K562 (cell line): ENCODE results near the gene DHRS11. TPM values are rescaled to one million over a fixed set of nuclear protein-coding genes. Genes with fewer than 3 reads are reported as not detected.

Source experiments
- CREB1 ChIP-seq, 2 experiments: sonication (generic) in 1 of 2; formaldehyde crosslinking in 1 of 2; IDR thresholded peaks; 2 replicates each; pipeline versions ENCODE4 v1.6.1 to v1.8.0; 2012 to 2022; ENCODE audit warnings: inconsistent platforms in 1 of 2, mild to moderate bottlenecking in 1 of 2, missing genetic modification reagents in 1 of 2, moderate library complexity in 1 of 2
- DACH1 ChIP-seq: fragments of 450-650 bp; IDR thresholded peaks from 2 replicates; pipeline ENCODE4 v1.6.1; 2018; ENCODE audit not compliant: partially characterized antibody
- ELF1 ChIP-seq: fragments of 200-800 bp; sonication (Bioruptor generic); IDR thresholded peaks from 2 replicates; pipeline ENCODE4 v1.6.1; 2016; ENCODE audit warnings: missing genetic modification characterization, missing compliant biosample characterization
- ESRRA ChIP-seq: fragments of 450-650 bp; IDR thresholded peaks from 2 replicates; pipeline ENCODE4 v1.6.1; 2014; ENCODE audit warnings: low read depth, mild to moderate bottlenecking, moderate library complexity, borderline replicate concordance
- EZH2 ChIP-seq: IDR thresholded peaks from 2 replicates; pipeline ENCODE4 v1.6.1; 2012; ENCODE audit warnings: low read depth, mild to moderate bottlenecking, inconsistent platforms, low read length, borderline replicate concordance
- HLTF ChIP-seq: fragments of 450-650 bp; IDR thresholded peaks from 2 replicates; pipeline ENCODE4 v1.6.1; 2016
- KDM1A ChIP-seq, 2 experiments: fragments of 450-650 bp; IDR thresholded peaks; 2 replicates each; pipeline ENCODE4 v1.6.1; 2016; ENCODE audit warnings: mild to moderate bottlenecking in 2 of 2
- LCOR ChIP-seq: sonication (generic); formaldehyde crosslinking; IDR thresholded peaks from 2 replicates; pipeline ENCODE4 v1.8.0; 2022; ENCODE audit warnings: mild to moderate bottlenecking, missing genetic modification reagents
- MYC ChIP-seq, 2 experiments: fragments of 250-450 bp in 1 of 2; sonication (Bioruptor Pico) in 1 of 2; IDR thresholded peaks; 2 replicates each; pipeline versions ENCODE4 v1.5.1 to v1.6.1; 2012 to 2021; ENCODE audit warnings: low read depth in 2 of 2, borderline replicate concordance in 1 of 2, improper control_type of control experiment in 1 of 2, low read length in 1 of 2, mild to moderate bottlenecking in 1 of 2, moderate library complexity in 1 of 2
- NFIC ChIP-seq: fragments of 450-650 bp; IDR thresholded peaks from 2 replicates; pipeline ENCODE4 v1.6.1; 2017; ENCODE audit warnings: mild to moderate bottlenecking, inconsistent platforms
- NFYB ChIP-seq: IDR thresholded peaks from 2 replicates; pipeline ENCODE4 v1.6.1; 2011; ENCODE audit warnings: mild to moderate bottlenecking, moderate library complexity; ENCODE audit not compliant: insufficient read length; ENCODE audit errors: extremely low read depth
- SIX5 ChIP-seq, 2 experiments: IDR thresholded peaks; 2 replicates each; pipeline ENCODE4 v1.6.1; 2011; ENCODE audit warnings: low read length in 2 of 2, borderline replicate concordance in 1 of 2, low read depth in 1 of 2, mild to moderate bottlenecking in 1 of 2, moderate library complexity in 1 of 2; ENCODE audit not compliant: insufficient read depth in 1 of 2
- SMARCA4 ChIP-seq: fragments of 450-650 bp; IDR thresholded peaks from 2 replicates; pipeline ENCODE4 v1.6.1; 2016
- SP1 ChIP-seq: sonication (generic); formaldehyde crosslinking; IDR thresholded peaks from 2 replicates; pipeline ENCODE4 v1.8.1; 2022; ENCODE audit warnings: mild to moderate bottlenecking, missing genetic modification reagents
- SREBF2 ChIP-seq: sonication (generic); formaldehyde crosslinking; IDR thresholded peaks from 2 replicates; pipeline ENCODE4 v1.4.0; 2020; ENCODE audit warnings: mild to moderate bottlenecking, missing genetic modification reagents
- ZNF507 ChIP-seq: conservative IDR thresholded peaks from 2 replicates; pipeline ENCODE4 v1.6.1; 2017; ENCODE audit warnings: missing genetic modification characterization, missing compliant biosample characterization
- ZZZ3 ChIP-seq: fragments of 450-650 bp; IDR thresholded peaks from 2 replicates; pipeline ENCODE4 v1.6.1; 2016; ENCODE audit warnings: antibody characterized with exemption, mild to moderate bottlenecking, moderate library complexity
- polyA plus RNA-seq, 8 experiments: library from polyadenylated mRNA; depleted of rRNA in 4 of 8; stranded (reverse) in 5 of 8; unstranded in 3 of 8; fragments of >200 nt; fragmentation: Nextera tagmentation in 2 of 8; fragmentation: Illumina TruSeq in 1 of 8; extraction: Ambion mirVana in 2 of 8; extraction: Trizol in 1 of 8; gene quantifications; 2 replicates each; pipeline versions ENCODE4 v1.2.1 to v1.2.3, GENCODE V29; 2011 to 2014; ENCODE audit warnings: inconsistent platforms in 1 of 8, missing spikeins in 1 of 8
- total RNA-seq, 7 experiments: library from RNA; depleted of rRNA in 6 of 7; stranded (reverse); fragments of >200 nt in 6 of 7; fragmentation: Illumina TruSeq in 2 of 7; extraction: Trizol in 2 of 7; gene quantifications; 2 replicates each; pipeline versions ENCODE4 v1.2.1 to v1.2.3, GENCODE V29; 2011 to 2021; ENCODE audit warnings: low replicate concordance in 1 of 7
- TF ChIP-seq, protein P1 (sequence below): sonication (generic); formaldehyde crosslinking; IDR thresholded peaks from 2 replicates; pipeline ENCODE4 v1.8.0; 2022; ENCODE audit warnings: missing genetic modification reagents, mild to moderate bottlenecking, moderate library complexity, borderline replicate concordance
- TF ChIP-seq, protein P2 (sequence below), 2 experiments: fragments of 450-650 bp in 1 of 2; IDR thresholded peaks; 2 replicates each; pipeline ENCODE4 v1.6.1; 2011 to 2017; ENCODE audit warnings: low read depth in 2 of 2, antibody characterized with exemption in 1 of 2, borderline replicate concordance in 1 of 2, low read length in 1 of 2, mild to moderate bottlenecking in 1 of 2, mixed read lengths in 1 of 2; ENCODE audit not compliant: control insufficient read depth in 1 of 2
- TF ChIP-seq, protein P3 (sequence below), 2 experiments: fragments of 450-650 bp in 1 of 2; sonication (generic) in 1 of 2; formaldehyde crosslinking in 1 of 2; IDR thresholded peaks in 1 of 2; conservative IDR thresholded peaks in 1 of 2; 2 replicates each; pipeline versions ENCODE4 v1.6.1 to v1.8.1; 2016 to 2023; ENCODE audit warnings: mild to moderate bottlenecking in 2 of 2, moderate library complexity in 2 of 2, inconsistent platforms in 1 of 2, missing genetic modification reagents in 1 of 2

DHRS11 gene
- total and polyA plus RNA-seq, 9 of the 15 experiments (the other 6 are each of a cell fraction or from before 2014, with no cell fraction given), result 15.2 to 123 (median 59.8) TPM

DNA sequence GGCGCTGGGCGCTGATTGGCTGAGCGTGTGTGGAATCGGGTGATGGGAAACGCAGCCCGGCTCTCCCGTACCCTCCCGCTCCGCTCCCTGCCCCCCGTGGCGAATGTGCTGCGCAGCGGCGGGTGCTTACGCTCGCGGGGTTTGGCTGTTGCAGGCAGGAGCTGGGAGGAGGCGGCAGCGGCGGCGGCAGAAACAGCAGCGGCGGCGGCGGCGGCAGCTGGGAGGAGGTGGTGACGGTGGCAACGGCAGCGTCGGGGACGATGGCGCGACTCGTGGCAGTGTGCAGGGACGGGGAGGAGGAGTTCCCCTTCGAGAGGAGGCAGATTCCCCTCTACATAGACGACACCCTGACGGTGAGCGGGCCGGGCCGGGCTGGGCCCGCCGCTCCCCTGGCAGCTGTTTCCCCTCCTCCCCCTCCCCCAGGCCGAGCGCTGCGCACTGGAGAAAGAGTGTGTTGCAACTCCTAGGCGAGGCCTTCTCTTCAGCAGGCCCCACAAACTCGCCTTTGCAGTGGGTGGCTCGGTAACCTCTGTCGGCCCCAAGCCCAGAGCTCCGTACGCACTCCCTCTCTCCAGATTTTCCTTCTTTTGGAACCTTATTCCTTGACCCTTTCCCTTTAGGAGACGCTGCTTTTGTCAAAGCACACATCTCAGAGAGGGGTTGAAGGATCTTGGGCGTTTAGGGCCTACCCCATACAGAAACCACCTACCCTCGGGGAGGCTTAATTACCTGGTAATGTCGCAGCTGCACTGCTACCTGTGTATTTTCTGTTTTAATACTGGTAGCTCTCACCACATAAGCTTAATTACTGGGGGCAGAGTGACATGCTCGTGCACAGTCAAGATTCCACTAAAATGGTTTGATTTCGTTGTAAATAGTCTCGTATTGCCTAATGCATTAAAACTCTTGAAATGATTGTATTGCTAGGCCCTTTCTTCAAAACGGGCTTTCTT, 45.9 kb upstream of the DHRS11 start (continued):
- TF ChIP-seq, protein P1, sequence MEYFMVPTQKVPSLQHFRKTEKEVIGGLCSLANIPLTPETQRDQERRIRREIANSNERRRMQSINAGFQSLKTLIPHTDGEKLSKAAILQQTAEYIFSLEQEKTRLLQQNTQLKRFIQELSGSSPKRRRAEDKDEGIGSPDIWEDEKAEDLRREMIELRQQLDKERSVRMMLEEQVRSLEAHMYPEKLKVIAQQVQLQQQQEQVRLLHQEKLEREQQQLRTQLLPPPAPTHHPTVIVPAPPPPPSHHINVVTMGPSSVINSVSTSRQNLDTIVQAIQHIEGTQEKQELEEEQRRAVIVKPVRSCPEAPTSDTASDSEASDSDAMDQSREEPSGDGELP (CRISPR knock-in tag), result peak; percentile 96
- TF ChIP-seq NFIC, result peak; percentile 84
- TF ChIP-seq SP1, result peak; percentile 82
- peak in 1 of 2 experiments; percentile 97; a peak in 2 of 4 replicates for TF ChIP-seq KDM1A (IDR thresholded peaks at IDR 0.05)
- TF ChIP-seq, protein P2, sequence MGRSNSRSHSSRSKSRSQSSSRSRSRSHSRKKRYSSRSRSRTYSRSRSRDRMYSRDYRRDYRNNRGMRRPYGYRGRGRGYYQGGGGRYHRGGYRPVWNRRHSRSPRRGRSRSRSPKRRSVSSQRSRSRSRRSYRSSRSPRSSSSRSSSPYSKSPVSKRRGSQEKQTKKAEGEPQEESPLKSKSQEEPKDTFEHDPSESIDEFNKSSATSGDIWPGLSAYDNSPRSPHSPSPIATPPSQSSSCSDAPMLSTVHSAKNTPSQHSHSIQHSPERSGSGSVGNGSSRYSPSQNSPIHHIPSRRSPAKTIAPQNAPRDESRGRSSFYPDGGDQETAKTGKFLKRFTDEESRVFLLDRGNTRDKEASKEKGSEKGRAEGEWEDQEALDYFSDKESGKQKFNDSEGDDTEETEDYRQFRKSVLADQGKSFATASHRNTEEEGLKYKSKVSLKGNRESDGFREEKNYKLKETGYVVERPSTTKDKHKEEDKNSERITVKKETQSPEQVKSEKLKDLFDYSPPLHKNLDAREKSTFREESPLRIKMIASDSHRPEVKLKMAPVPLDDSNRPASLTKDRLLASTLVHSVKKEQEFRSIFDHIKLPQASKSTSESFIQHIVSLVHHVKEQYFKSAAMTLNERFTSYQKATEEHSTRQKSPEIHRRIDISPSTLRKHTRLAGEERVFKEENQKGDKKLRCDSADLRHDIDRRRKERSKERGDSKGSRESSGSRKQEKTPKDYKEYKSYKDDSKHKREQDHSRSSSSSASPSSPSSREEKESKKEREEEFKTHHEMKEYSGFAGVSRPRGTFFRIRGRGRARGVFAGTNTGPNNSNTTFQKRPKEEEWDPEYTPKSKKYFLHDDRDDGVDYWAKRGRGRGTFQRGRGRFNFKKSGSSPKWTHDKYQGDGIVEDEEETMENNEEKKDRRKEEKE (IDR thresholded peaks at IDR 0.05; ENCODE audit: borderline replicate concordance in 1 of 2, control insufficient read depth in 1 of 2, low read depth in 2 of 2, low read length in 1 of 2), result no peak
- peak; percentile 85 for TF ChIP-seq MYC (IDR thresholded peaks at IDR 0.05; ENCODE audit: low read depth, low read length)
- TF ChIP-seq MYC (CRISPR knock-in tag; IDR thresholded peaks at IDR 0.05; ENCODE audit: borderline replicate concordance, low read depth), result no peak; the same call in 1 of the 2 replicates
- TF ChIP-seq, protein P3, sequence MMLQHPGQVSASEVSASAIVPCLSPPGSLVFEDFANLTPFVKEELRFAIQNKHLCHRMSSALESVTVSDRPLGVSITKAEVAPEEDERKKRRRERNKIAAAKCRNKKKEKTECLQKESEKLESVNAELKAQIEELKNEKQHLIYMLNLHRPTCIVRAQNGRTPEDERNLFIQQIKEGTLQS (IDR thresholded peaks at IDR 0.05), result peak; percentile 47
- TF ChIP-seq, protein P3 (CRISPR knock-in tag; conservative IDR thresholded peaks at IDR 0.05), result no peak
- TF ChIP-seq NFYB, result peak; percentile 81
- TF ChIP-seq SMARCA4, result peak; percentile 60
- peak; percentile 20; the same call in 1 of the 2 replicates for TF ChIP-seq ESRRA
- peak; percentile 56; the same call in 1 of the 2 replicates for TF ChIP-seq CREB1 (IDR thresholded peaks at IDR 0.05)
- TF ChIP-seq CREB1 (CRISPR knock-in tag; IDR thresholded peaks at IDR 0.05), result no peak; the same call in 1 of the 2 replicates
- TF ChIP-seq ZZZ3, result peak; percentile 92
- TF ChIP-seq SREBF2 (CRISPR knock-in tag), result 0 out of 2 replicates have a peak, but pooled peaks have one; percentile 24
- TF ChIP-seq ELF1 (tag), result peak; percentile 52
- TF ChIP-seq HLTF, result 0 out of 2 replicates have a peak, but pooled peaks have one; percentile 51
- no peak for TF ChIP-seq EZH2
- no peak for TF ChIP-seq ZNF507 (tag)
- peak; percentile 90 for TF ChIP-seq DACH1
- peak; percentile 38 to 40; a peak in 2 of 4 replicates for TF ChIP-seq SIX5 (IDR thresholded peaks at IDR 0.05; ENCODE audit: borderline replicate concordance in 1 of 2, insufficient read depth in 1 of 2, low read depth in 1 of 2, low read length in 2 of 2)
- TF ChIP-seq LCOR, result no peak
